Peyer's patch (tissue), 4 donors: Measurements from ENCODE around the gene ATP13A2.

Source experiments
- POLR2A ChIP-seq, 2 donors: fragments of 450-650 bp; IDR thresholded peaks; one replicate each; pipeline ENCODE4 v1.5.1; 2017; ENCODE audit warnings: antibody characterized with exemption in 2 of 2, mild to moderate bottlenecking in 2 of 2, moderate library complexity in 2 of 2
- TF ChIP-seq, protein P1 (sequence below), 6 experiments: fragments of 450-650 bp in 4 of 6; fragments of 200-600 bp in 2 of 6; sonication (generic) in 1 of 6; IDR thresholded peaks; one replicate each; pipeline ENCODE4 v1.5.1; 2017 to 2019; ENCODE audit warnings: antibody characterized with exemption in 6 of 6, mild to moderate bottlenecking in 3 of 6, moderate library complexity in 1 of 6

DNA sequence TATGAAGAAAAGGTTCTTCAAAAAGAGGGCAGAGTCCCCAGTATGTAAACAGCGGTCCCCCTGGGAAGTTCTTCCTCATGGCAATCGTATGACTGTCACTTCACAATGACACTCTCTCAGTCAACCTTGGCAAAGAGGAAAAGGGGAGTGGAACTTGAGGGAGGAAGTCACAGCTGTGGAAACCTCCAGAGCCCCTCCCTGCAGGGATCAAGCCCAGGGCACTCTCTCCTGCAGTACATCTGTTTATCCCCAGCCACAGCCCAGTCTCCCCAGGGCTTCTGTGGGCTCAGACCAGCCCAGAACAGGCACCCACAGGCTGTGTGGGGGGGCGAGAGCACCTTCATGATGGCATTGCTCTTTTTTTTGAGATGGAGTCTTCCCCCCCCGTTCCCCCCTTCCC, 2.0 kb downstream of the ATP13A2 start:
- TF ChIP-seq, protein P1, sequence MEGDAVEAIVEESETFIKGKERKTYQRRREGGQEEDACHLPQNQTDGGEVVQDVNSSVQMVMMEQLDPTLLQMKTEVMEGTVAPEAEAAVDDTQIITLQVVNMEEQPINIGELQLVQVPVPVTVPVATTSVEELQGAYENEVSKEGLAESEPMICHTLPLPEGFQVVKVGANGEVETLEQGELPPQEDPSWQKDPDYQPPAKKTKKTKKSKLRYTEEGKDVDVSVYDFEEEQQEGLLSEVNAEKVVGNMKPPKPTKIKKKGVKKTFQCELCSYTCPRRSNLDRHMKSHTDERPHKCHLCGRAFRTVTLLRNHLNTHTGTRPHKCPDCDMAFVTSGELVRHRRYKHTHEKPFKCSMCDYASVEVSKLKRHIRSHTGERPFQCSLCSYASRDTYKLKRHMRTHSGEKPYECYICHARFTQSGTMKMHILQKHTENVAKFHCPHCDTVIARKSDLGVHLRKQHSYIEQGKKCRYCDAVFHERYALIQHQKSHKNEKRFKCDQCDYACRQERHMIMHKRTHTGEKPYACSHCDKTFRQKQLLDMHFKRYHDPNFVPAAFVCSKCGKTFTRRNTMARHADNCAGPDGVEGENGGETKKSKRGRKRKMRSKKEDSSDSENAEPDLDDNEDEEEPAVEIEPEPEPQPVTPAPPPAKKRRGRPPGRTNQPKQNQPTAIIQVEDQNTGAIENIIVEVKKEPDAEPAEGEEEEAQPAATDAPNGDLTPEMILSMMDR (IDR thresholded peaks at IDR 0.05) = no peak
- no peak for TF ChIP-seq POLR2A (IDR thresholded peaks at IDR 0.05)
